Measurements from ENCODE around the gene GUCY1B1. TPM values are rescaled to one million over a fixed set of nuclear protein-coding genes. Genes with fewer than 3 reads are reported as not detected.

Gene GUCY1B1
- total RNA-seq, 1 donor from 2014 or later: 1.5 TPM

- no peak overlapping the region for H3K4me3 ChIP-seq (ENCODE audit: insufficient read depth, low read depth, low read length)
- no peak for DNase-seq (ENCODE audit: low read depth)
- TF ChIP-seq EZH2 (IDR thresholded peaks at IDR 0.05; ENCODE audit: insufficient read depth, low read length): no peak
- no peak for TF ChIP-seq CTCF (IDR thresholded peaks at IDR 0.05; ENCODE audit: insufficient read depth, low read depth, low read length)
- no peaks in the 10 kb centered on the region for H3K36me3 Mint-ChIP-seq (ENCODE audit: low read depth, unreplicated experiment)
- no peak overlapping the region for H3K27ac ChIP-seq (ENCODE audit: low read depth, low read length)
- no peaks in the 10 kb centered on the region for H3K27me3 Mint-ChIP-seq (ENCODE audit: low read depth, unreplicated experiment)
- no peak overlapping the region for H2AFZ ChIP-seq (ENCODE audit: low read depth, low read length)
- H3K9me3 ChIP-seq (ENCODE audit: insufficient read depth, low read depth, low read length): no peaks in the 10 kb centered on the region
- H3K4me1 Mint-ChIP-seq (ENCODE audit: low read depth, unreplicated experiment): peaks cover 3% of the 10 kb centered on the region
- no peaks in the 10 kb centered on the region for H3K9me3 Mint-ChIP-seq (ENCODE audit: unreplicated experiment)
- H3K4me2 ChIP-seq (ENCODE audit: low read length): no peak overlapping the region
- no peaks in the 10 kb centered on the region for H4K20me1 ChIP-seq (ENCODE audit: insufficient read depth, low read length)
- no peak overlapping the region for H3K9ac ChIP-seq (ENCODE audit: low read length)
- H3K36me3 ChIP-seq (ENCODE audit: insufficient read depth, low read length): no peaks in the 10 kb centered on the region
- no peaks in the 10 kb centered on the region for H3K79me2 ChIP-seq (ENCODE audit: insufficient read depth, low read length)
- H3K4me3 Mint-ChIP-seq (ENCODE audit: unreplicated experiment): no peak overlapping the region
- H3K27me3 ChIP-seq (ENCODE audit: insufficient read depth, low read length): no peaks in the 10 kb centered on the region
- no peak overlapping the region for H3K27ac Mint-ChIP-seq (ENCODE audit: unreplicated experiment)
- H3K4me1 ChIP-seq (ENCODE audit: insufficient read depth, low read length): peaks cover 6% of the 10 kb centered on the region
- no peak for FAIRE-seq
Measured at GRCh38 chr4:155853189-155853588, 94.4 kb downstream of the GUCY1B1 start.

- TF ChIP-seq EZH2 (IDR thresholded peaks at IDR 0.05; ENCODE audit: insufficient read depth, low read length): no peak
- no peak for TF ChIP-seq CTCF (IDR thresholded peaks at IDR 0.05; ENCODE audit: insufficient read depth, low read depth, low read length)
- Histone ChIP-seq H3K79me2 (ENCODE audit: insufficient read depth, low read length) (no peaks in the 10 kb centered on the region), H3K9me3 (ENCODE audit: insufficient read depth, low read depth, low read length) (no peaks in the 10 kb centered on the region), H2AFZ (ENCODE audit: low read depth, low read length) (peak overlapping the region; percentile 66), H3K27me3 (ENCODE audit: insufficient read depth, low read length) (no peaks in the 10 kb centered on the region), H3K36me3 (ENCODE audit: insufficient read depth, low read length) (no peaks in the 10 kb centered on the region), H4K20me1 (ENCODE audit: insufficient read depth, low read length) (no peaks in the 10 kb centered on the region), H3K4me2 (ENCODE audit: low read length) (peak overlapping the region; percentile 73), H3K4me1 (ENCODE audit: insufficient read depth, low read length) (peaks cover 6% of the 10 kb centered on the region), H3K27ac (ENCODE audit: low read depth, low read length) (peak overlapping the region; percentile 20), H3K9ac (ENCODE audit: low read length) (peak overlapping the region; percentile 39), H3K4me3 (ENCODE audit: insufficient read depth, low read depth, low read length) (peak overlapping the region; percentile 35)
- peaks cover 3% of the 10 kb centered on the region for H3K4me1 Mint-ChIP-seq (ENCODE audit: low read depth, unreplicated experiment)
- H3K36me3 Mint-ChIP-seq (ENCODE audit: low read depth, unreplicated experiment): no peaks in the 10 kb centered on the region
- DNase-seq (ENCODE audit: low read depth): peak; percentile 70
- H3K27ac Mint-ChIP-seq (ENCODE audit: unreplicated experiment): peak overlapping the region; percentile 16
- H3K4me3 Mint-ChIP-seq (ENCODE audit: unreplicated experiment): no peak overlapping the region
- H3K9me3 Mint-ChIP-seq (ENCODE audit: unreplicated experiment): no peaks in the 10 kb centered on the region
- no peak for FAIRE-seq
- no peaks in the 10 kb centered on the region for H3K27me3 Mint-ChIP-seq (ENCODE audit: low read depth, unreplicated experiment)
Measured at GRCh38 chr4:155854582-155855226, 95.9 kb downstream of the GUCY1B1 start.

- DNase-seq (ENCODE audit: low read depth) (no peak), FAIRE-seq (no peak)
- Mint-ChIP-seq H3K36me3 (ENCODE audit: low read depth, unreplicated experiment) (no peaks in the 10 kb centered on the region), H3K4me1 (ENCODE audit: low read depth, unreplicated experiment) (peaks cover 3% of the 10 kb centered on the region), H3K27me3 (ENCODE audit: low read depth, unreplicated experiment) (no peaks in the 10 kb centered on the region), H3K4me3 (ENCODE audit: unreplicated experiment) (no peak overlapping the region), H3K9me3 (ENCODE audit: unreplicated experiment) (no peaks in the 10 kb centered on the region), H3K27ac (ENCODE audit: unreplicated experiment) (no peak overlapping the region)
- no peak overlapping the region for H3K4me2 ChIP-seq (ENCODE audit: low read length)
- H4K20me1 ChIP-seq (ENCODE audit: insufficient read depth, low read length): no peaks in the 10 kb centered on the region
- H3K27ac ChIP-seq (ENCODE audit: low read depth, low read length): no peak overlapping the region
- no peaks in the 10 kb centered on the region for H3K79me2 ChIP-seq (ENCODE audit: insufficient read depth, low read length)
- no peak for TF ChIP-seq EZH2 (IDR thresholded peaks at IDR 0.05; ENCODE audit: insufficient read depth, low read length)
- TF ChIP-seq CTCF (IDR thresholded peaks at IDR 0.05; ENCODE audit: insufficient read depth, low read depth, low read length): no peak
- no peak overlapping the region for H2AFZ ChIP-seq (ENCODE audit: low read depth, low read length)
- H3K4me3 ChIP-seq (ENCODE audit: insufficient read depth, low read depth, low read length): no peak overlapping the region
- no peaks in the 10 kb centered on the region for H3K36me3 ChIP-seq (ENCODE audit: insufficient read depth, low read length)
- H3K9ac ChIP-seq (ENCODE audit: low read length): no peak overlapping the region
- H3K4me1 ChIP-seq (ENCODE audit: insufficient read depth, low read length): peaks cover 6% of the 10 kb centered on the region
- H3K9me3 ChIP-seq (ENCODE audit: insufficient read depth, low read depth, low read length): no peaks in the 10 kb centered on the region
- no peaks in the 10 kb centered on the region for H3K27me3 ChIP-seq (ENCODE audit: insufficient read depth, low read length)
Measured at GRCh38 chr4:155855897-155856296, 97.1 kb downstream of the GUCY1B1 start.

Measured in astrocyte (in vitro differentiated cells and primary cell).